GM23338 (cell line): ENCODE measurements around the gene NLRP1. TPM values are rescaled to one million over a fixed set of nuclear protein-coding genes. Genes with fewer than 3 reads are reported as not detected.

Source experiments
- ATAC-seq: fragments of 200-7000 bp; cut with Tn5 transposase; 3 replicates; pipeline ENCODE4 v1.9.1; 2020
- DNase-seq: peaks from one replicate; pipeline ENCODE4 v3.0.0-alpha.2; 2015; ENCODE audit warnings: low spot score
- H2AFZ ChIP-seq: fragments of 200-600 bp; sonication (generic); 2 replicates; pipeline ENCODE4 v1.8.0; 2016; ENCODE audit warnings: antibody characterized with exemption, mild to moderate bottlenecking, moderate library complexity
- H3F3A ChIP-seq: fragments of 200-600 bp; sonication (generic); replicated peaks from 2 replicates; pipeline ENCODE4 v1.8.0; 2017; ENCODE audit warnings: antibody characterized with exemption, mixed run types, low read depth
- H3K27ac ChIP-seq: fragments of 200-600 bp; sonication (generic); 2 replicates; pipeline ENCODE4 v1.6.1; 2016; ENCODE audit warnings: low read depth
- H3K27me3 ChIP-seq: fragments of 200-600 bp; sonication (generic); 2 replicates; pipeline ENCODE4 v1.8.0; 2016; ENCODE audit warnings: mild to moderate bottlenecking, mixed run types, moderate library complexity; ENCODE audit not compliant: insufficient read depth
- H3K36me3 ChIP-seq: fragments of 200-600 bp; sonication (generic); 2 replicates; pipeline ENCODE4 v1.8.0; 2016; ENCODE audit warnings: mild to moderate bottlenecking; ENCODE audit not compliant: insufficient read depth
- H3K4me1 ChIP-seq: fragments of 200-600 bp; sonication (generic); 2 replicates; pipeline ENCODE4 v1.8.0; 2016; ENCODE audit warnings: mild to moderate bottlenecking, moderate library complexity; ENCODE audit not compliant: insufficient read depth
- H3K4me2 ChIP-seq: fragments of 200-600 bp; sonication (generic); 2 replicates; pipeline ENCODE4 v1.7.1; 2017; ENCODE audit warnings: mixed run types
- H3K4me3 ChIP-seq: fragments of 200-600 bp; sonication (generic); 2 replicates; pipeline ENCODE4 v1.6.1; 2016; ENCODE audit warnings: mixed run types
- H3K79me2 ChIP-seq: fragments of 200-600 bp; sonication (generic); replicated peaks from 2 replicates; pipeline ENCODE4 v1.8.0; 2017; ENCODE audit warnings: mild to moderate bottlenecking; ENCODE audit not compliant: insufficient read depth
- H3K9me2 ChIP-seq: fragments of 200-600 bp; sonication (generic); 2 replicates; pipeline ENCODE4 v1.8.0; 2017; ENCODE audit not compliant: insufficient read depth
- H4K20me1 ChIP-seq: fragments of 200-600 bp; sonication (generic); replicated peaks from 2 replicates; pipeline ENCODE4 v1.8.0; 2017; ENCODE audit warnings: mild to moderate bottlenecking; ENCODE audit not compliant: insufficient read depth
- H3K27ac Mint-ChIP-seq: 2 replicates; pipeline ENCODE4 v1.8.0; 2020; ENCODE audit warnings: inconsistent platforms, mild to moderate bottlenecking, moderate library complexity, mixed read lengths
- H3K27me3 Mint-ChIP-seq: 3 replicates; pipeline ENCODE4 v1.8.0; 2022; ENCODE audit warnings: low read depth, mild to moderate bottlenecking, moderate library complexity, mixed read lengths, inconsistent platforms; ENCODE audit not compliant: insufficient read depth, poor library complexity
- H3K36me3 Mint-ChIP-seq: 3 replicates; pipeline ENCODE4 v1.8.0; 2021; ENCODE audit warnings: low read depth, mild to moderate bottlenecking, inconsistent platforms, moderate library complexity, mixed read lengths
- H3K4me1 Mint-ChIP-seq: 3 replicates; pipeline ENCODE4 v1.8.0; 2020; ENCODE audit warnings: mild to moderate bottlenecking, inconsistent platforms, mixed read lengths
- H3K4me3 Mint-ChIP-seq: 3 replicates; pipeline ENCODE4 v1.8.0; 2021; ENCODE audit warnings: moderate library complexity, mild to moderate bottlenecking, inconsistent platforms, mixed read lengths
- H3K9me3 Mint-ChIP-seq: 3 replicates; pipeline ENCODE4 v1.8.0; 2020; ENCODE audit warnings: moderate library complexity, mild to moderate bottlenecking, inconsistent platforms, mixed read lengths
- CREB1 ChIP-seq: fragments of 250-450 bp; sonication (Bioruptor Pico); IDR thresholded peaks from 2 replicates; pipeline ENCODE4 v1.5.0; 2020; ENCODE audit warnings: low read depth, mild to moderate bottlenecking, moderate library complexity
- EZH2 ChIP-seq: fragments of 200-600 bp; sonication (generic); IDR thresholded peaks from one replicate; pipeline ENCODE4 v1.8.0; 2017; ENCODE audit warnings: antibody characterized with exemption, mild to moderate bottlenecking, low read depth; ENCODE audit not compliant: unreplicated experiment
- EZH2phosphoT487 ChIP-seq: fragments of 200-600 bp; sonication (generic); IDR thresholded peaks from one replicate; pipeline ENCODE4 v1.8.1; 2018; ENCODE audit warnings: antibody characterized with exemption; ENCODE audit not compliant: unreplicated experiment
- JUNB ChIP-seq: IDR thresholded peaks from one replicate; pipeline ENCODE4 v1.6.1; 2016; ENCODE audit warnings: antibody characterized with exemption; ENCODE audit not compliant: unreplicated experiment
- NANOG ChIP-seq: IDR thresholded peaks from 2 replicates; pipeline ENCODE4 v1.6.1; 2016; ENCODE audit warnings: antibody characterized with exemption, borderline replicate concordance
- POLR2AphosphoS5 ChIP-seq: IDR thresholded peaks from 2 replicates; pipeline ENCODE4 v1.6.1; 2016; ENCODE audit warnings: antibody characterized with exemption, low read depth
- REST ChIP-seq: IDR thresholded peaks from one replicate; pipeline ENCODE4 v1.6.1; 2018; ENCODE audit warnings: antibody characterized with exemption; ENCODE audit not compliant: unreplicated experiment
- STAT1 ChIP-seq: IDR thresholded peaks from one replicate; pipeline ENCODE4 v1.6.1; 2016; ENCODE audit warnings: antibody characterized with exemption; ENCODE audit not compliant: unreplicated experiment
- ZNF462 ChIP-seq: fragments of 250-450 bp; sonication (Bioruptor Pico); IDR thresholded peaks from 2 replicates; pipeline ENCODE4 v1.5.0; 2020; ENCODE audit warnings: mild to moderate bottlenecking, moderate library complexity
- polyA plus RNA-seq: library from polyadenylated mRNA; unstranded; fragments of >200 nt; fragmentation: Nextera tagmentation; extraction: Ambion mirVana; gene quantifications from 2 replicates; pipeline ENCODE4 v1.2.1, GENCODE V29; 2016
- total RNA-seq: library from RNA; depleted of rRNA; stranded (reverse); fragments of >200 nt; shearing (Covaris generic); gene quantifications from 2 replicates; pipeline ENCODE4 v1.2.3, GENCODE V29; 2014
- TF ChIP-seq, protein P1 (sequence below), 2 experiments: fragments of 200-600 bp in 1 of 2; sonication (generic) in 1 of 2; conservative IDR thresholded peaks; 2 replicates each; pipeline versions ENCODE4 v1.5.1 to v1.6.1; 2016 to 2017; ENCODE audit warnings: antibody characterized with exemption in 2 of 2, low read depth in 2 of 2, mild to moderate bottlenecking in 2 of 2, moderate library complexity in 1 of 2
- TF ChIP-seq, protein P2 (sequence below): IDR thresholded peaks from 2 replicates; pipeline ENCODE4 v1.6.1; 2016; ENCODE audit warnings: antibody characterized with exemption

The NLRP1 gene
- total and polyA plus RNA-seq, 2 experiments from 2014 or later = 7.6 to 16.2 TPM

GRCh38 chr17:5536866-5537650, 47.3 kb downstream of the NLRP1 start:
- H3F3A ChIP-seq = no peaks in the 10 kb centered on the region
- Mint-ChIP-seq H3K9me3 (no peaks in the 10 kb centered on the region), H3K4me3 (no peak overlapping the region), H3K36me3 (no peaks in the 10 kb centered on the region), H3K4me1 (peaks cover 5% of the 10 kb centered on the region), H3K27me3 (peaks cover 4% of the 10 kb centered on the region), H3K27ac (no peak overlapping the region)
- DNase-seq (no peak), ATAC-seq (no peak)
- no peak overlapping the region for H3K4me2 ChIP-seq
- no peaks in the 10 kb centered on the region for H3K9me2 ChIP-seq
- no peaks in the 10 kb centered on the region for H3K79me2 ChIP-seq
- H3K27me3 ChIP-seq = no peaks in the 10 kb centered on the region
- no peak overlapping the region for H3K4me3 ChIP-seq
- H2AFZ ChIP-seq = no peak overlapping the region
- TF ChIP-seq STAT1 (no peak), POLR2AphosphoS5 (no peak), EZH2phosphoT487 (no peak), JUNB (no peak), NANOG (no peak), ZNF462 (CRISPR knock-in tag) (no peak), EZH2 (no peak), CREB1 (CRISPR knock-in tag) (no peak), REST (no peak)
- TF ChIP-seq, protein P1, sequence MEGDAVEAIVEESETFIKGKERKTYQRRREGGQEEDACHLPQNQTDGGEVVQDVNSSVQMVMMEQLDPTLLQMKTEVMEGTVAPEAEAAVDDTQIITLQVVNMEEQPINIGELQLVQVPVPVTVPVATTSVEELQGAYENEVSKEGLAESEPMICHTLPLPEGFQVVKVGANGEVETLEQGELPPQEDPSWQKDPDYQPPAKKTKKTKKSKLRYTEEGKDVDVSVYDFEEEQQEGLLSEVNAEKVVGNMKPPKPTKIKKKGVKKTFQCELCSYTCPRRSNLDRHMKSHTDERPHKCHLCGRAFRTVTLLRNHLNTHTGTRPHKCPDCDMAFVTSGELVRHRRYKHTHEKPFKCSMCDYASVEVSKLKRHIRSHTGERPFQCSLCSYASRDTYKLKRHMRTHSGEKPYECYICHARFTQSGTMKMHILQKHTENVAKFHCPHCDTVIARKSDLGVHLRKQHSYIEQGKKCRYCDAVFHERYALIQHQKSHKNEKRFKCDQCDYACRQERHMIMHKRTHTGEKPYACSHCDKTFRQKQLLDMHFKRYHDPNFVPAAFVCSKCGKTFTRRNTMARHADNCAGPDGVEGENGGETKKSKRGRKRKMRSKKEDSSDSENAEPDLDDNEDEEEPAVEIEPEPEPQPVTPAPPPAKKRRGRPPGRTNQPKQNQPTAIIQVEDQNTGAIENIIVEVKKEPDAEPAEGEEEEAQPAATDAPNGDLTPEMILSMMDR (conservative IDR thresholded peaks at IDR 0.05; ENCODE audit: low read depth in 2 of 2) = no peak
- TF ChIP-seq, protein P2, sequence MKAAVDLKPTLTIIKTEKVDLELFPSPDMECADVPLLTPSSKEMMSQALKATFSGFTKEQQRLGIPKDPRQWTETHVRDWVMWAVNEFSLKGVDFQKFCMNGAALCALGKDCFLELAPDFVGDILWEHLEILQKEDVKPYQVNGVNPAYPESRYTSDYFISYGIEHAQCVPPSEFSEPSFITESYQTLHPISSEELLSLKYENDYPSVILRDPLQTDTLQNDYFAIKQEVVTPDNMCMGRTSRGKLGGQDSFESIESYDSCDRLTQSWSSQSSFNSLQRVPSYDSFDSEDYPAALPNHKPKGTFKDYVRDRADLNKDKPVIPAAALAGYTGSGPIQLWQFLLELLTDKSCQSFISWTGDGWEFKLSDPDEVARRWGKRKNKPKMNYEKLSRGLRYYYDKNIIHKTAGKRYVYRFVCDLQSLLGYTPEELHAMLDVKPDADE = no peak
- no peaks in the 10 kb centered on the region for H3K36me3 ChIP-seq
- no peaks in the 10 kb centered on the region for H3K4me1 ChIP-seq
- no peaks in the 10 kb centered on the region for H4K20me1 ChIP-seq
- H3K27ac ChIP-seq = no peak overlapping the region
